Activated T-cell treated with anti-CD3 and anti-CD28 coated beads, Interleukin-2, amount 50 U/mL, for 24 hours (primary cell): Measurements from ENCODE around the gene ULBP2.
"Not testable (repeated sequence)": the region's sequence is repeated elsewhere in the genome, so short reads cannot be mapped to it uniquely, and the experiment has no call there.

Experiments used
- DNase-seq: peaks from one replicate; pipeline ENCODE4 v3.0.0-alpha.2; 2020
- H3K27ac Mint-ChIP-seq: 2 replicates; pipeline ENCODE4 v1.8.0; 2020; ENCODE audit warnings: mild to moderate bottlenecking, mixed read lengths
- H3K27me3 Mint-ChIP-seq: 2 replicates; pipeline ENCODE4 v1.8.0; 2020; ENCODE audit warnings: mixed read lengths
- H3K36me3 Mint-ChIP-seq: 2 replicates; pipeline ENCODE4 v1.8.0; 2020; ENCODE audit warnings: low read depth, mixed read lengths
- H3K4me1 Mint-ChIP-seq: 2 replicates; pipeline ENCODE4 v1.8.0; 2020; ENCODE audit warnings: low read depth, mixed read lengths
- H3K4me3 Mint-ChIP-seq: 2 replicates; pipeline ENCODE4 v1.8.0; 2020; ENCODE audit warnings: mild to moderate bottlenecking, moderate library complexity, mixed read lengths
- H3K9me3 Mint-ChIP-seq: 2 replicates; pipeline ENCODE4 v1.8.0; 2020; ENCODE audit warnings: mixed read lengths

ULBP2 gene

DNA sequence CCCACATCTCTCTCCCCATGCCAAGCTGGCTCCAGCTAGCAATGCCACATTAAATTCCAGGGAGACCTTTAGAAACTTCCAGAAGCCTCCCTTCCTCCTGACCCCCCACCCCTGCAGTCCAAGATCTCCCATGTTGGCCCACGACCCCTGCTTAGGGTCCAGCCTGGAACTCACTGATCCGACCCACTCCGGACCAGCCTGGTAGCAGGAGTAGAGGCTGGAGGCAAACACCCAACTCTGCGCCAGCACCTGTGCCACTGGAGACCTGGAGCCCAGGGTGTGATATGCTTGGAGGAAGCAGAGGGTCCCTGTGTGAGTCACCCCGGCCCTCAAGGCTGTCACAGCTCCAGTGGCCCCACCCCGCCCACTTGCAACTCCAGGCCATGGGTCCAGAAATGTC lies 18.7 kb downstream of the ULBP2 start:
- no peak for DNase-seq
- peaks cover 30% of the 10 kb centered on the region for H3K4me1 Mint-ChIP-seq
- H3K27me3 Mint-ChIP-seq = peaks cover 87% of the 10 kb centered on the region
- peaks cover 1% of the 10 kb centered on the region for H3K36me3 Mint-ChIP-seq
- H3K9me3 Mint-ChIP-seq = no peaks in the 10 kb centered on the region
- H3K27ac Mint-ChIP-seq = no peak overlapping the region
- no peak overlapping the region for H3K4me3 Mint-ChIP-seq

DNA sequence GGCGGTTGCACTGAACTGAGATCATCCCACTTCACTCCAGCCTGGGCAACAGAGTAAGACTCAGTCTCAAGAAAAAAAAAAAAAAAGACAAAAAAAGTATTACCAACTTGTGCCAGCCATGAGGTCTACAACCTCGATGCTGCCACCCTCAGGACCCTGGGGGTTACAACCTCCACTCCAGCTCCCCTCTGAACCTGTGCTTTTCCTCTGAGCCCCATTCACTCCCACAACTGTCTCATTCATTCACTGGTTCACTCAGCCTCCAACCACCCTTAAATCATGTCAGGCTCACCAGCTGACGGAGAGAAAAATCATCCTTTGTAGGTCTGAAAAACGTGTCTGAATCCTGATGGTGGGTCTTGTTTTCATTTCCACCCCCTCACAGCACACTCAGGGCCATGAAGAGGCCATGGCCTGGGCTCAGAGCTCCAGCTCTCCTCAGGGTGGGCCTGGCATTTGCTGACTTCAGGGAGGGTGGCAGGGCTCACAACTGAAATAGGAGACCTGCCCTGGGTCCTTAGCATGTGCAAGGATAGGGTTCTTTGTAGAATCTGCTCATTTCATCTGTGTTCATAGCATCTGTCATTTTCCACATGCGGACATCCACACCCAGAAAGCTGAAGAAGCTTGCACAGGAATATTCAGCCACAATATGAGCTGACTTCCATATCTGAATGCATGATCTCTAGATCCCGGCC lies 20.1 kb downstream of the ULBP2 start:
- Mint-ChIP-seq H3K36me3 (peaks cover 1% of the 10 kb centered on the region), H3K4me3 (no peak overlapping the region), H3K27ac (no peak overlapping the region), H3K4me1 (peaks cover 30% of the 10 kb centered on the region), H3K27me3 (peaks cover 86% of the 10 kb centered on the region), H3K9me3 (no peaks in the 10 kb centered on the region)
- DNase-seq = no peak

- H3K27ac Mint-ChIP-seq = peak overlapping the region; percentile 88
- peaks cover 30% of the 10 kb centered on the region for H3K4me1 Mint-ChIP-seq
- H3K27me3 Mint-ChIP-seq = peaks cover 94% of the 10 kb centered on the region
- peaks cover 1% of the 10 kb centered on the region for H3K36me3 Mint-ChIP-seq
- no peak for DNase-seq
- H3K4me3 Mint-ChIP-seq = peak overlapping the region; percentile 80
- H3K9me3 Mint-ChIP-seq = no peaks in the 10 kb centered on the region
Measured at GRCh38 chr6:149962461-149963211, 20.8 kb downstream of the ULBP2 start.

DNA sequence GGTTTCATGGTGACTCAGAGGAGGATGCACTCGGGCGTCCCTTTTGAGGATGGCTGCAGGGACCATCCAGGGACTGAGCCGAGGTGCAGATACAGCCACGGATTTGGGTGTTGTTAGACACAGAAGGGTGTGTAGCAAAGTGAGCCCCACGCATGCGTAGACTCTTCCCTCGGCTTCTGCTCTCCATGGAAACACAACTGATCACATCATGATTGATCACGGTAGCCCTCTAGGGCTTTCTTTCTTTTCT lies 21.3 kb downstream of the ULBP2 start:
- Mint-ChIP-seq H3K4me3 (peak overlapping the region; percentile 80), H3K36me3 (peaks cover 1% of the 10 kb centered on the region), H3K4me1 (peaks cover 30% of the 10 kb centered on the region), H3K27ac (peak overlapping the region; percentile 88), H3K27me3 (peaks cover 94% of the 10 kb centered on the region), H3K9me3 (no peaks in the 10 kb centered on the region)
- peak; percentile 61 for DNase-seq

DNA sequence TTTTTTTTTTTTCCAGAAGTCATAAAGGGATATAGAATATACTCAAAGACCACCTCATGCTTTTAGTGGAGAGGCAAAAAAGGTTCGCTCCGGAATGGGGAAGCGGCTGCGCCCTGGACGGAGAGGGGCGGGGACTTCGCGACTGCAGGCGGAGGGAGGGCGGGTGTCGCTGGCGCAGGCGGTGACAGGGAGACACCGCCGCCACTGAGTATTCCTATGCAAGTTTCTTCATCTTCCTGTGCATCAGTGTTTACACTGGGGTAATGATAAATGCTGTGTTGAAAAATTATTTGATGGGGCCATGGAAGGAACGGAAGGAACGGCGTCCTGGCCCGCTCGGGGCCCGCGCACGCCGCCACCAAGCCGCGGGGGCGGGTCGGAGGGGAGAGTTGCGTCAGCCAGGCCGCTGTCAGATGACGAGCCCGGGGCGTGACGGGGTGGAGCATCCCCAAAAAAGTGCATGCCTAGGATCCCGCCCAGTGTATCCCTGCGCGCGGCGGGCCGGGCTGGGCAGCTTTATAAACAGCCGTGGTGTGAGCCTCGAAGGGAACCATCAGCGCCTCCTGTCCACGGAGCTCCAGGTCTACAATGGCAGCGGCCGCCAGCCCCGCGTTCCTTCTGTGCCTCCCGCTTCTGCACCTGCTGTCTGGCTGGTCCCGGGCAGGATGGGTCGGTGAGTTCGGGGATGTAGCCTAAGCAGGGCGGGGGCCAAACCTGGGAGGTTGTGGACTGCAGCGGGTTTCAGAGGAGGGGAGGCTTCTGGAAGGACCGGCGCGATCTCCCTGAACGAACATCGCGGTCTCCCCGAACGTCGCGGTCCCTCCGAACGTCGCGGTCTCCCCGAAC lies 21.9 kb downstream of the ULBP2 start, which contains the start of gene ULBP1:
Gene ULBP1, plus strand, starts transcription at position 482 of the 846 bp plus-strand sequence. Its CDS starts 107 bp downstream, at position 589.
- peaks cover 1% of the 10 kb centered on the region for H3K36me3 Mint-ChIP-seq
- peak; percentile 88 for DNase-seq
- peaks cover 97% of the 10 kb centered on the region for H3K27me3 Mint-ChIP-seq
- H3K9me3 Mint-ChIP-seq = no peaks in the 10 kb centered on the region
- H3K27ac Mint-ChIP-seq = peak within 1 kb of the TSS; percentile 88
- H3K4me1 Mint-ChIP-seq = peaks cover 30% of the 10 kb centered on the region
- H3K4me3 Mint-ChIP-seq = peak within 1 kb of the TSS; percentile 80

DNA sequence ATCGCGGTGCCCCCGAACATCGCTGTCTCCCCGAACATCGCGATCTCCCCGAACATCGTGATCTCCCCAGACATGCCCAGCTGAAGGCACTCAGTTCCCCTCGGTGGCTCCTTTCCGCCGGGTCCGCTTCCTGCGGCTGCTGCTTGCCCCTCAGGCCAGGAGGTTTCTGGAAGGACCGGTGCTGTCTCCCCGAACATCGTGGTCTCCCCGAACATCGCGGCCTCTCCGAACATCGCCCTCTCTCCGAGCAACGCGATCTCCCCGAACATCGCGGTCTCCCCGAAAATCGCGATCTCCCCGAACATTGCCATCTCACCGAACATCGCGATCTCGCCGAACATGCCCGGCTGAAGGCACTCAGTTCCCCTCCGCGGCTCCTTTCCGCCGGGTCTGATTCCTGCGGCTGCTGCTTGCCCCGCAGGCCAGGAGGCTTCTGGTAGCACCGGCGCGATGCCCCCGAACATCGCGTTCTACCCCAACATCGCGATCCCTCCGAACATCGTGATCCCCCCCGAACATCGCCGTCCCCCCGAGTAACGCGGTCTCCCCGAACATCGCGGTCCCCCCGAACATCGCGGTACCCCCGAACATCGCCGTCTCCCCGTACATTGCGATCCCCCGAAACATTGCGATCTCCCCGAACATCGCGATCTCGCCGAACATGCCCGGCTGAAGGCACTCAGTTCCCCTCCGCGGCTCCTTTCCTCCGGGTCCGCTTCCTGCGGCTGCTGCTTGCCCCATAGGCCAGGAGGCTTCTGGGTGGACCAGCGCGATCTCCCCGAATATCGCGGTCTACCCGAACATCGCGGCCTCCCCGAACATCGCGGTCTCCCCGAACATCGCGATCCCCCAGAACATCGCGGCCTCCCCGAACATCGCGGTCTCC lies 22.7 kb downstream of the ULBP2 start:
- Mint-ChIP-seq H3K36me3 (peaks cover 1% of the 10 kb centered on the region), H3K4me3 (peak overlapping the region; percentile 80), H3K4me1 (peaks cover 28% of the 10 kb centered on the region), H3K27ac (peak overlapping the region; percentile 88), H3K9me3 (no peaks in the 10 kb centered on the region), H3K27me3 (peaks cover 96% of the 10 kb centered on the region)
- DNase-seq = peak; percentile 63

GRCh38 chr6:149965194-149966020 lies 23.6 kb downstream of the ULBP2 start:
- Mint-ChIP-seq H3K4me3 (peak overlapping the region; percentile 80), H3K4me1 (peaks cover 26% of the 10 kb centered on the region), H3K9me3 (no peaks in the 10 kb centered on the region), H3K36me3 (peaks cover 1% of the 10 kb centered on the region), H3K27ac (peak overlapping the region; percentile 85), H3K27me3 (peaks cover 96% of the 10 kb centered on the region)
- DNase-seq = peak; percentile 58

DNA sequence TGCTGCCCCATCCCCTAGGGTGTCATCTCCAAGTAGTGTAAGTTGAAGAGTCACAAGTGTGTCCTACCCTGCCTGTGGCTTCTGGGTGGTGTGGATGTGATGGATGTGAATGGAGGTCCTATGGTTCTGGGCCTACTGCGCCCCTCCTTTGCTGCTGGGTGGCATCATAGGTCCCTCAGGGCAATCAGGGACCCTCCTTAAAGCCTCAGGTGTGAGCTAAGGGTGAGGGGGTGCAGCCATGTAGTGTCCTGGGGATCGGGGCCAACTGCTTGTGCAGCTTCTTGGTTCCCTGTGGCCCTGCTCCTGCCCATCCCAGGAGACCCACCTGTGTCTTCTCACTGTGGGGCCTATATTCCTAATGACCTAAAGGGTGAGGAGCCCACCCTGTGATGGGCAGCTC lies 24.5 kb downstream of the ULBP2 start:
- Mint-ChIP-seq H3K27me3 (peaks cover 94% of the 10 kb centered on the region), H3K4me1 (peaks cover 26% of the 10 kb centered on the region)
- not testable (repeated sequence) for H3K4me3 Mint-ChIP-seq, H3K27ac Mint-ChIP-seq, H3K9me3 Mint-ChIP-seq, DNase-seq, H3K36me3 Mint-ChIP-seq

DNA sequence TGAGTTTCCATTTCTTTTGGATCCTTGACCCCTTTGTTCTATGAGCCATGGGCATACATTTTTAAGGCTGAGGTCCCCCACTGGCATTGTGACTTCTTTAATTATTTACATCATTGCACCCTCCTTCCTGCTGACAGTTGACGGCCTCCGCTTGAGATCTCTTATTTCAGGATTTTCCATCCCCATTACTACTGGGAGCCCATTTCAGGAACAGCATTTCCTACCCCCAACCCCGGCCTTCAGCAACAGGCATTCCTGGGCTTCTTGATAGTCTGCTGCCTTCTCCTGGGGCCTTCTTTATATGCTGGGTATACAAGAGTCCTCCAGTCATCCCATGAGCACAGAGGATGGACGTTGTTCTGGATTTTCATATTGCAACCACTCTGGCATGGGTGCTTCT lies 25.8 kb downstream of the ULBP2 start:
- Mint-ChIP-seq H3K36me3 (peaks cover 1% of the 10 kb centered on the region), H3K4me3 (no peak overlapping the region), H3K4me1 (peaks cover 26% of the 10 kb centered on the region), H3K27ac (no peak overlapping the region), H3K27me3 (peaks cover 89% of the 10 kb centered on the region), H3K9me3 (no peaks in the 10 kb centered on the region)
- DNase-seq = no peak

- not testable (repeated sequence) for H3K27ac Mint-ChIP-seq, DNase-seq, H3K36me3 Mint-ChIP-seq, H3K4me3 Mint-ChIP-seq, H3K9me3 Mint-ChIP-seq
- peaks cover 22% of the 10 kb centered on the region for H3K4me1 Mint-ChIP-seq
- peaks cover 89% of the 10 kb centered on the region for H3K27me3 Mint-ChIP-seq
Measured at GRCh38 chr6:149967999-149968398, 26.2 kb downstream of the ULBP2 start.

DNA sequence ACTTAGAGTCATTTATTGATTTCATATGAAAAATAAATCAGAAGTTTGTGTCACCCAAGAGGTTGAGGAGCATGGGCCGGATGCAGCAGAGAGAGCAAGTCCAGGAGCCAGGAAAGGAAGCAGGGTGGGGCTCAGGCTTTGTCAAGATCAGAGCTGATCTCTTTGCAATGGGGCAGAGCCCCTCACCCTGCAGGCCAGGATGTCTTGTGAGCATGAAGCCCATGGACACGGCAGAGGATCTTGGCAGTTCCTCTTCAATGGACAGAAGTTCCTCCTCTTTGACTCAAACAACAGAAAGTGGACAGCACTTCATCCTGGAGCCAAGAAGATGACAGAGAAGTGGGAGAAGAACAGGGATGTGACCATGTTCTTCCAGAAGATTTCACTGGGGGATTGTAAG lies 27.1 kb downstream of the ULBP2 start:
- not testable (repeated sequence) for H3K9me3 Mint-ChIP-seq, H3K36me3 Mint-ChIP-seq, DNase-seq, H3K27ac Mint-ChIP-seq, H3K4me3 Mint-ChIP-seq
- Mint-ChIP-seq H3K27me3 (peaks cover 86% of the 10 kb centered on the region), H3K4me1 (peaks cover 13% of the 10 kb centered on the region)

GRCh38 chr6:149969635-149970034 lies 27.8 kb downstream of the ULBP2 start:
- Mint-ChIP-seq H3K27ac (no peak overlapping the region), H3K36me3 (no peaks in the 10 kb centered on the region), H3K9me3 (no peaks in the 10 kb centered on the region), H3K27me3 (peaks cover 86% of the 10 kb centered on the region), H3K4me3 (no peak overlapping the region), H3K4me1 (peaks cover 5% of the 10 kb centered on the region)
- no peak for DNase-seq

- not testable (repeated sequence) for H3K4me1 Mint-ChIP-seq, H3K9me3 Mint-ChIP-seq, H3K36me3 Mint-ChIP-seq, DNase-seq, H3K27ac Mint-ChIP-seq, H3K4me3 Mint-ChIP-seq
- H3K27me3 Mint-ChIP-seq = peaks cover 88% of the 10 kb centered on the region
Measured at GRCh38 chr6:149974394-149974793, 32.6 kb downstream of the ULBP2 start.
